Neural progenitor cell (in vitro differentiated cells): Measurements from ENCODE around the gene B3GALT4.

Experiments used
- CTCF ChIP-seq: fragments of 200-600 bp; sonication (generic); IDR thresholded peaks from 2 replicates; pipeline ENCODE4 v1.5.1; 2017; ENCODE audit warnings: antibody characterized with exemption, mild to moderate bottlenecking
- EZH2 ChIP-seq: fragments of 200-600 bp; sonication (generic); IDR thresholded peaks from 2 replicates; pipeline ENCODE4 v1.6.1; 2017; ENCODE audit warnings: antibody characterized with exemption, mild to moderate bottlenecking, moderate library complexity

- no peak for TF ChIP-seq CTCF
- no peak for TF ChIP-seq EZH2
Measured at GRCh38 chr6:33312361-33313104, 35.6 kb downstream of the B3GALT4 start.
